ENCODE data around the gene SPAG7. TPM values are rescaled to one million over a fixed set of nuclear protein-coding genes. Genes with fewer than 3 reads are reported as not detected.

The SPAG7 gene
- total RNA-seq, 2 experiments from 2014 or later, result 60.5 to 70.1 TPM

DNA sequence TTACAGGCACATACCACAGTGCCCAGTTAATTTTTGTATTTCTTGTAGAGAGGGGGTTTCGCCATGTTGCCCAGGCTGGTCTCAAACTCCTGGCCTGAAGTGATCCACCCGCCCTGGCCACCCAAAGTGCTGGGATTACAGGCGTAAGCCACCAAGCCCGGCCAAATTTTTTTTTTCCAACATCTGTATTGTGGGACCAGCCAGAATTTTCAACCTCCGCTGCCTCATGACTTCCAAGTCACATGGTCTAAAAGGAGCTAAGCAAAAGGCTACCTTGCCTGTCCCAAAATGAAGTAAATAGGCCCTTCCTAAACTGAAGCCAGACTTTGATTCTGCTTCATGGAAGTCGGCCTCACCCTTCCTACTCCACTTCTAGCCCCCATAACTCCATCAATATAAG, 4.2 kb upstream of the SPAG7 start:
- no peak overlapping the region for H3K4me3 Mint-ChIP-seq
- no peak for DNase-seq
- H3K27ac Mint-ChIP-seq, result no peak overlapping the region
- H3K9me3 Mint-ChIP-seq (ENCODE audit: low read depth), result no peaks in the 10 kb centered on the region
- CTCF ChIA-PET, result interaction anchor here (0.6 to 6.3 kb wide), 6 partner anchors 8 to 91 kb away, joined by 3 to 39 read pairs (median 3); partner anchors contain the start of genes CAMTA2 and PFN1
- H3K4me1 Mint-ChIP-seq, result peaks cover 34% of the 10 kb centered on the region
- peaks cover 41% of the 10 kb centered on the region for H3K36me3 Mint-ChIP-seq
- H3K27me3 Mint-ChIP-seq, result no peaks in the 10 kb centered on the region
- no peak for ATAC-seq

DNA sequence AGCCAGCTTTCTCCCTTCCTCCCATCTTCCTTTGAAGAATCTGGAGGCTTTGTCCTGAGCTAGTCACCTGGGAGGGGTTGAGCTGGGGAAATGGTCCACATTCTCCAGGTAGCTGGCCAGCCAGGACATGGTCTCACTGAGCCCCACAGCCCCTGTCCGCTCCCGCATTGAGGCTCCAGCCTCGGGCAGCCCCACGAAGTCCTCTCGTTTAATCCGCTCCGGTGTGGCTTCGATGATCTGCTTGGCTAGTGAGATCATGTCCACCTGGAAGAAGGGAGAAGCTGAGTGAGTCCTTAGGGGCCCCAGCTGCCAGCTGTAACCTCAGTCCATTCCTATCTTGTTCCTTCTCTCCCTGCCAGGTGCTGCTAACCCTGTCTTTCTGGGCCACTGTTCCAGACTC, 2.7 kb upstream of the SPAG7 start:
- H3K4me1 Mint-ChIP-seq, result peaks cover 44% of the 10 kb centered on the region
- DNase-seq (no peak), ATAC-seq (no peak)
- H3K27ac Mint-ChIP-seq, result no peak overlapping the region
- H3K9me3 Mint-ChIP-seq (ENCODE audit: low read depth), result no peaks in the 10 kb centered on the region
- H3K27me3 Mint-ChIP-seq, result no peaks in the 10 kb centered on the region
- H3K36me3 Mint-ChIP-seq, result peaks cover 42% of the 10 kb centered on the region
- H3K4me3 Mint-ChIP-seq, result no peak overlapping the region
- CTCF ChIA-PET, result interaction anchor here (1.2 to 6.3 kb wide), 5 partner anchors 10 to 91 kb away, joined by 3 to 39 read pairs (median 8); partner anchors contain the start of genes CAMTA2, RNF167 and SLC25A11

DNA sequence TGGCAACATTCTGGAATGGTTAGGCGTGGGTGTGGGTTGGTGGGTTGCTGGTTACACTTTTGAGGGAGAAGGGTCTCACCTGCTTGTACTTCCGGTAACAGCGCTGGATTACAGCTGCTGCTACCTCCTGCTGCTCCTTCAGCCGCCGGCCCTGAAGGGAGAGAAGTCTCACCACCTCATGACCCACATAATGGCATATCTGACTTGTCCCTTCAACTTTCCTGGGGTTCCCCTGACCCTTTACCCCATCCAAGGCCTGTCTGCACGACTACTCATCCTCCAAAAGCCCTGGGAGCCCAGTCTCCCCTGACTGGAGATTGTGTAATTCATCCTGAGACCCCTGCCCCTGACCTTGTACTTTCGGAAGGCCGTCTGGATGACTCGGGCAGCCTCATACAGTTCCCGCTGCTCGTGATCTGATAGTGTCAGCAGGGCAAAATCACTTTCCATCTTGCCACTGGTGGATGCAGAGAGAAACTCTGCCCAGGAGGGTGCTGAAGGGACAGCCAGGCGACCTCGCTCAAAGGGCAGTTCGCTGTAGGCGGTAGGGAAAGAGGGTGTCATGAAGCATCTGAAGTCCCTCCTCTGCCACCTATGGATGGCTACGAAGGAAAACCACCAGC, 2.0 kb upstream of the SPAG7 start:
- ATAC-seq (no peak), DNase-seq (no peak)
- H3K27ac Mint-ChIP-seq, result no peak overlapping the region
- H3K27me3 Mint-ChIP-seq, result no peaks in the 10 kb centered on the region
- CTCF ChIA-PET, result interaction anchor here (1.0 to 6.3 kb wide), 9 partner anchors 11 to 93 kb away, joined by 3 to 39 read pairs (median 5); partner anchors contain the start of genes CAMTA2, CHRNE, RNF167 and SLC25A11
- H3K4me1 Mint-ChIP-seq, result peaks cover 43% of the 10 kb centered on the region
- H3K36me3 Mint-ChIP-seq, result peaks cover 42% of the 10 kb centered on the region
- H3K9me3 Mint-ChIP-seq (ENCODE audit: low read depth), result no peaks in the 10 kb centered on the region
- H3K4me3 Mint-ChIP-seq, result no peak overlapping the region

DNA sequence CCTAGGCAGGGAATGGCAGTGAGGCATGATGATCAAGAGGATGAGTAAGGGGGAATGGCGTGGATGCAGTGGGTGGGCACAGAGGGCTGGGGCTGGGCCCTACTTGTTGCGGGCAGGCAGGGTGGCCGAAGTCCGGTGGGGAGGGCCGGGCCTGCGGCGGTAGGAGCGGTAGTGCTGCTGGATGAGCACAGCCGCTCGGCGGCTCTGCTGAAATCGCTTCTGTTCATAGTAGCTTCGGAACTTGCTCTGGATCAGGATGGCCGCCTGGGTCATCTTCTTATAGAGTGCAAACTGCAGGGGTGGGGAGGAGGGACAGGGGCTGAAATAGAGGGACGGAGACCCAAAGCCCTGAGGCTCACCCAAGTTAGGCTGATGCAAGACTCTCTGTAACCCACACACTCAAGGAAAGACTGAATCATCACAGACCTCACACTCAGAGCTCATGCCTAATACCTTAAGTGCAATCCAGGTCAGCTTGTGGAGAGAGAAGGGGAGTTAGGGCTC, 1.5 kb upstream of the SPAG7 start:
- Mint-ChIP-seq H3K4me1 (peaks cover 41% of the 10 kb centered on the region), H3K27ac (no peak overlapping the region), H3K4me3 (no peak overlapping the region), H3K27me3 (no peaks in the 10 kb centered on the region), H3K36me3 (peaks cover 42% of the 10 kb centered on the region), H3K9me3 (ENCODE audit: low read depth) (no peaks in the 10 kb centered on the region)
- ATAC-seq, result no peak
- CTCF ChIA-PET, result interaction anchor here (1.0 to 6.3 kb wide), 6 partner anchors 12 to 94 kb away, joined by 3 to 39 read pairs (median 16); partner anchors contain the start of genes CAMTA2, CHRNE, RNF167 and SLC25A11
- peak; percentile 71 for DNase-seq

DNA sequence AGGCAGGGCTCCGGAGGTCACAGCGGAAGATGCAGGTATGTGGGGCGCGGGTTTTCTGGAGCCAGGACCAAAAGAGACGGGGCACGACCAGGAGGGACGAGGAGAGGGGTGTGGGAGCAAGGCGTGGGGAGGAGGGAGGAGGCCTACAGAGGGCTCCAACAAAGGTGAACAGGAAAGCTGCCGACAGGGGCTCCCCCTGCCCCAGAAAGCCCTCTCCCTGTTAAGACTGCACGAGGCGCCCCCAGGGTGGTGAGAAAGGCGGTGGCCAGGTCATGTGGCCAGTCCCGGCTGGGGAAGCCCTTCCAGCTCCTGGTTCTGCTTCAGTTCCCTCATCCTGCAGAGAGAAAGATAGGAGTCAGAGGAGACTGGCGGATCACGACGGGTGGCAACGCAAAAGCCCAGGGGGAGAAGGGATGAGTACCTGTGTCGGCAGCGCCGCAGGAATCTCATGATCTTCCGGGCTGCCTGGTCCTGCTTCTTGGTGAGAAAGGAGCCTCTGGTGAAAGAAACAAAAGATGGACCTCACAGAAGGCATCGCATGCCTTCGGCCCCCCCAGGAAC, 949 bp upstream of the SPAG7 start:
- H3K36me3 Mint-ChIP-seq, result peaks cover 39% of the 10 kb centered on the region
- DNase-seq, result no peak
- no peaks in the 10 kb centered on the region for H3K27me3 Mint-ChIP-seq
- no peak overlapping the region for H3K4me3 Mint-ChIP-seq
- peaks cover 36% of the 10 kb centered on the region for H3K4me1 Mint-ChIP-seq
- no peaks in the 10 kb centered on the region for H3K9me3 Mint-ChIP-seq (ENCODE audit: low read depth)
- no peak for ATAC-seq
- CTCF ChIA-PET, result interaction anchor here (0.7 to 6.3 kb wide), 11 partner anchors 13 to 94 kb away, joined by 3 to 39 read pairs (median 8); partner anchors contain the start of genes CAMTA2, CHRNE, ENO3 and PFN1
- no peak overlapping the region for H3K27ac Mint-ChIP-seq

DNA sequence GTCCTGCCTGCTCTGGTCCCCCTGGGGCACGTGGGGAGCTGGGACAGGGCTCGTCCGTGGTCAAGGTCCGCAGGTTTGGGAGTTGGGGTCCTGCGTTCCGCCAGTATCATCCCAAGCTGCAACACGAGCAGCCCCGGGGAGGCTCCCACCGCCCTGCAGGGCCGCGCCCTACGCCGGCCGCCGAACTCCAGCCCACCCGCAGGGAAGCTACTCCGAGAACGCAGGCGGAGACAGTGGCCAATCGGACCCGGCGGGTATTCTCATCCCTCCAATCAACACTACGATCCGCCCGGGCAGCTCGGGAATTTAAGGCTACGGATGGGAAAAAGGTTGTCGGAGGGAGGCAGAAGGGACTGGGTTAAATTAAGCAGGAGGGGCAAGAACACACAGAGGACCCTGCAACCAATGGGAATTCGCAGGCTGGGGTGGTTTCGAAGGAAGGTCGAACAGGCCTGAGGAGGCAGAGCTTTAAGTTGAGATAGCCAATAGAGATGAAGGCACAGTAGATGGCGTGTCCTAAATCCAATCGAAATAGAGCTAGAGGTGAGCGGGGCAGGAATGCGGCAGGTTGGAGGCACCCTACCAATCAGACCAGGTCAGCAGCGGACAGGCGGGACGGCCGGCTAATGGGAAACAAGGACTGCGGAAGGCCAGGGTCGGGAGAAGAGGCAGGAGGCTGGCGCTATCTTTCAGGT, 626 bp downstream of the SPAG7 start:
- CTCF ChIA-PET, result interaction anchor here (1.0 to 6.3 kb wide), 13 partner anchors 9 to 400 kb away, joined by 3 to 39 read pairs (median 9); partner anchors contain the start of genes CAMTA2, ENO3, PFN1 and RNF167
- Mint-ChIP-seq H3K4me3 (no peak overlapping the region), H3K4me1 (peaks cover 36% of the 10 kb centered on the region), H3K27ac (no peak overlapping the region), H3K36me3 (peaks cover 34% of the 10 kb centered on the region), H3K9me3 (ENCODE audit: low read depth) (no peaks in the 10 kb centered on the region), H3K27me3 (no peaks in the 10 kb centered on the region)
- ATAC-seq (peak; percentile 89), DNase-seq (peak; percentile 99)

DNA sequence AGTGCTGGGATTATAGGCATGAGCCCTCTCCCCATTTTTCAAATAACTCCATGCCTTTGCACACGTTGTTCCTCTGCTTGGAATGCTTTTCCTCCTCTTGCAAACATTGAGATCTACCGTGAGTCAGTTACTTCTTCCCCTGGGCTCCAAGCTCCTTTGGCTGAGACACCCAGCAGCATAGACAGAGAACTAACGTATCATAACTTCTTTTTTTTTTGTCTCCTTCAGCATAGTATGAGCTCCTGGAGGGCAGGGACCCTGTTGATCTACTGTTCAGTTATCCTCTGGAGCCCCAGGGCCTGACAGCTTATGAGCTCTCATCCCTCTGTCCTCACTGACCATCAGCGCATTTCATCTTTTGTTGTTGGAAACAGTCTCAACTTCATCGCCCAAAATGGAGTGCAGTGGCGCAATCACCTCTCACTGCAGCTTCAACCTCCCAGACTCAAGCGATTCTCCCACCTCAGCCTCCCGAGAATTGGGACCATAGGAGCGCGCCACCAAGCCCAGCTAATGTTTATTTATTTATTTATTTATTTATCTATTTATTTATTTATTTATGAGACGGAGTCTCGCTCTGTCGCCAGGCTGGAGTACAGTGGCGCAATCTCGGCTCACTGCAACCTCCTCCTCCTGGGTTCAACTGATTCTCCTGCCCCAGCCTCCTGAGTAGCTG, 2.2 kb downstream of the SPAG7 start:
- peaks cover 30% of the 10 kb centered on the region for H3K4me1 Mint-ChIP-seq
- peak overlapping the region; percentile 44 for H3K4me3 Mint-ChIP-seq
- no peak overlapping the region for H3K27ac Mint-ChIP-seq
- no peaks in the 10 kb centered on the region for H3K27me3 Mint-ChIP-seq
- CTCF ChIA-PET, result interaction anchor here (1.3 to 4.7 kb wide), 3 partner anchors 13 to 56 kb away, joined by 3 to 34 read pairs (median 31); partner anchors contain the start of gene PFN1
- ATAC-seq, result no peak
- no peaks in the 10 kb centered on the region for H3K9me3 Mint-ChIP-seq (ENCODE audit: low read depth)
- H3K36me3 Mint-ChIP-seq, result peaks cover 31% of the 10 kb centered on the region
- DNase-seq, result no peak

DNA sequence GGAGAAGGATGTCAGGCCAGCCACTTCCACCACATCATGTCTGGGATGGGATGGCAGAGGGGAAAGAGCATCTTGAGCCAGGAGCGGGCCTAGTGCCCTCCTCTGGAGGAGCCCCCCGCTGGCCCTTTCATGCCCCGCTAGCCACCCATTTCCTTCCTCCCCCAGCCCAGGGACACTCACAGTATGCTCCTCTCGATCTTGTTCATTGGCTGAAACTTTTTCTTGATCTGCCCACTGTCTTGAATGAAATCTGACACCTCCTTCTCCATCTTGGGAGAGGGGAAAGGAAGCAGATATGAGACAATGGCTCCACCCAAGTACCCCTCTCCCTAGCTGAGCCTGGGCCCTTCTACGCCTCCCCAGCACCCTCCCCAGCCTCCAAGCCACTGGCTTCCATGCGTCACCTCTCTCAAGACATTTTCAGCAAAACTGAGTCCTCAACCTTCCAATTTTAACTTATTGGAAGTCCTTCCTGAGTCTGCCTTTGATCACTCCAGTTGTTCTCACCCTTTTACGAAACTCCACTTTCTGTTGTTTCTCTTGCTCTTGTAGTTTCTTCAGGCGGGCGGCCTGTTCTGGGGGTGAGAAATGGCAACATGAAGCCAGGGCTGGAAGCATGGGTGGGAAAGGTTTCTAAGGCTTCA, 7.2 kb downstream of the SPAG7 start:
- no peak for ATAC-seq
- peaks cover 12% of the 10 kb centered on the region for H3K36me3 Mint-ChIP-seq
- no peaks in the 10 kb centered on the region for H3K9me3 Mint-ChIP-seq (ENCODE audit: low read depth)
- no peak overlapping the region for H3K27ac Mint-ChIP-seq
- CTCF ChIA-PET, result no interaction called here
- no peaks in the 10 kb centered on the region for H3K27me3 Mint-ChIP-seq
- DNase-seq, result no peak
- H3K4me3 Mint-ChIP-seq, result no peak overlapping the region
- H3K4me1 Mint-ChIP-seq, result peaks cover 3% of the 10 kb centered on the region

DNA sequence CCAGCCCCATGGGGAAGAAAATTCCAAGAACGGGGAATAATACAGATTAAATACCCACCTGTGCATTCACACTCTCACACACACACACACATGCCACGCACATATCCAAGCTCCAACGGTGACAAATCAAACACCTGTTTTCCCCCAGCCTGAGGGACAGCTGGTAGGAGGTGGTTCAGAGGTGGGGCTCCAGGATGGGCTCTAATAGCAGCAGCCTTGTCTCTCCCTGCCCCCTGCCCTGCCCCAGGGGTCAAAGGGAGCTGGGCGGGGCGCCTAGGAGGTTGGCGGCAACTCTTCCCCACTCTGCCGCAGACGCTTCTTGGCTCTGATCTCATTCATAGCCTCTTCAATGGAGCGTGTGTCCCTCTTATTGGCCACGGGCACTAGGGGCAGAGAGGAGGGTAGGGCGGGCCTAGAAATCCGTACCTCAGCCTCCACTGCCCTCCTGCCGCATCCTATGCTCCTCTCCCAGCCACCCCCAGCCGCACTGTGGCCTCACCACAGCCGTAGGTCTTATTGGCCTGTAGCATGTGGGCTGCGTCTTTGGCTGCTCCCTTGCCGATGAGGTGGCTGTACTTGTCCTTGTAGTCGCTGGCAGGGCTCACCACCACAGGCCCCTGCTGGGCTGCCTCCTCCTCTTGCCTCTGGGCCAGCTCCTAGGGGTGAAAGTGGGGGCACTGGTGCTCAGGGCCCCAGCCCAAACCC, 8.2 kb downstream of the SPAG7 start:
- Mint-ChIP-seq H3K9me3 (ENCODE audit: low read depth) (no peaks in the 10 kb centered on the region), H3K4me3 (no peak overlapping the region), H3K27ac (no peak overlapping the region), H3K4me1 (no peaks in the 10 kb centered on the region), H3K36me3 (peaks cover 7% of the 10 kb centered on the region), H3K27me3 (no peaks in the 10 kb centered on the region)
- DNase-seq (no peak), ATAC-seq (no peak)
- CTCF ChIA-PET, result interaction anchor here (3.7 kb wide), 1 partner anchor 8 kb away, joined by 17 read pairs; the partner anchor contains the start of gene SPAG7

DNA sequence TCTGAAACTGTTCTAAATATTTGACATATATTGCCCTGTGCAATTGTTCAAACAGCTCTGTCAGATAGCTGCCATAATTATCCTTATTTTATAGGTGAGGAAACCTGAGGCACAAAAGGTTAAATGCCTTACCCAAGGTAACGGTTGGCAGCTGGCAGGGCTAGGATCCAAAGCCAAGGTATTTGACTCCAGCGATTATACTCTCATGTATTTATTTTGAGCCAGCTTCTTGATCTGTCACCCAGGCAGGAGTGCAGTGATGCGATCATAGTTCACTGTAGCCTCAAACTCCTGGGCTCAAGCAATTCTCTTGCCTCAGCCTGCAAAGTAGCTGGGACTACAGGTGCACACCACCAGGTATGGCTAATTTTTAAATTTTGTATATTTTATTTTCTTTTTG, 9.5 kb downstream of the SPAG7 start:
- ATAC-seq (no peak), DNase-seq (no peak)
- Mint-ChIP-seq H3K27me3 (no peaks in the 10 kb centered on the region), H3K4me1 (no peaks in the 10 kb centered on the region), H3K27ac (no peak overlapping the region), H3K4me3 (no peak overlapping the region), H3K36me3 (peaks cover 7% of the 10 kb centered on the region), H3K9me3 (ENCODE audit: low read depth) (no peaks in the 10 kb centered on the region)
- CTCF ChIA-PET, result interaction anchor here (1.4 to 3.7 kb wide), 4 partner anchors 9 to 49 kb away, joined by 6 to 17 read pairs (median 12); partner anchors contain the start of genes RNF167, SLC25A11 and SPAG7

DNA sequence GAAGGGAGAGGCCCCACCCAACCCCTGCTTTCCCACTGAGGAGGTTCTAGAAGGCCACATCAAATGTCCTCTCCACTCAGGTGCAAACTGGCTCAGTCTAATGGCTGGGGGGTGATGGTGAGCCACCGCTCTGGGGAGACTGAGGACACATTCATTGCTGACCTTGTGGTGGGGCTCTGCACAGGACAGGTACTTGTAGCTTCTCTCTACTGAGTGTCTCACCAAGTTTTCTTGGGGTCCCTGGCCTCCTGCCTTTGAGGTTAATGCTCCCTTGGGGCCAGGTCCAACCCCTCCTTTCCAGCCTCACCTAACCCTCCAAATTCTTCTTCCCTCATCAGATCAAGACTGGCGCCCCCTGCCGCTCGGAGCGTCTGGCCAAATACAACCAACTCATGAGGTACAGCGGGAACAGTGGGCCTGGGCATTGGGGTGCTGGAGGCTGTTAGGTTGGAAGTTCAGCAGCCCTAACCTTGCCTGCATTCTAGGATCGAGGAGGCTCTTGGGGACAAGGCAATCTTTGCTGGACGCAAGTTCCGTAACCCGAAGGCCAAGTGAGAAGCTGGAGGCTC, 11.0 kb downstream of the SPAG7 start:
- H3K27me3 Mint-ChIP-seq, result no peaks in the 10 kb centered on the region
- H3K27ac Mint-ChIP-seq, result no peak overlapping the region
- DNase-seq (no peak), ATAC-seq (no peak)
- peaks cover 6% of the 10 kb centered on the region for H3K36me3 Mint-ChIP-seq
- no peaks in the 10 kb centered on the region for H3K9me3 Mint-ChIP-seq (ENCODE audit: low read depth)
- CTCF ChIA-PET, result interaction anchor here (1.4 to 3.7 kb wide), 4 partner anchors 11 to 47 kb away, joined by 6 to 17 read pairs (median 12); partner anchors contain the start of genes RNF167, SLC25A11 and SPAG7
- no peak overlapping the region for H3K4me3 Mint-ChIP-seq
- H3K4me1 Mint-ChIP-seq, result peaks cover under 1% of the 10 kb centered on the region
